ENCODE data around the gene DNMT3A.
A peak's percentile ranks its signal among the peaks of the same experiment; 100 is the strongest.

DNMT3A gene

DNA sequence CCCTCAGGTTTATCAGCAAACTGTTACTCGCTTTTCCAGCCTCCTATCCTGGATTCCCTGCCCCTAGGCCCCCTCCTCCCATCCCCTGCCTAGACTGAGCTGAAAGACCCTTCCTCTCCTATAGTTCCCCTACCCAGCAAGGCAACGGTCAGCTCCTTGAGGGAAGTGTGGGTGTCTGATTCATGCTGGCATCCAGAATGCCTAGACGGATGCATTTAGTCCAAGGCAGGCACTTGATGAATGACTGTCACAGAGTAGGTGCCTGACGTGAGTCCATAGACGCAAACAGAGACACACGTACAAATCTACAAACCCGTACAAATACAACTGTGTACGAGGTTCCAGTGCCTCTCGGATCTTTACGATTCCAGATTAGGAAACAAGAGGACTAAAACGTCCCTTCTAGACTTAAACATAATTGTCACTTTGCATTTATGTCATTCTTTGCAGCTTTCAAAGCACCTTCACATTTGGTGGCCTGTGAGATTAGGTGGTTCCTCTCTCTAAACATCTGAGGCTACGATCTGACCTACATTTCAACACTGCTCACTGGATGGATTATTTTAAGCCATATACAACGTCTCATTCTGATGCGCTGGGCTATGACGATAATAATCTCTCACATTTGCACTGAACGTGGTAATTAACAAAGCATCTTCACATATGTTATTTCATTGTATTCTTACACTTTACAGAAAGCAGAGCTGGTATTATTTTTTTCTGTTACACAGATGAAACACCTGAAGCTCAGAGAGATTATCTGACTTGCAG, 36.7 kb downstream of the DNMT3A start:
- no peak for DNase-seq (ENCODE audit: low spot score)

DNA sequence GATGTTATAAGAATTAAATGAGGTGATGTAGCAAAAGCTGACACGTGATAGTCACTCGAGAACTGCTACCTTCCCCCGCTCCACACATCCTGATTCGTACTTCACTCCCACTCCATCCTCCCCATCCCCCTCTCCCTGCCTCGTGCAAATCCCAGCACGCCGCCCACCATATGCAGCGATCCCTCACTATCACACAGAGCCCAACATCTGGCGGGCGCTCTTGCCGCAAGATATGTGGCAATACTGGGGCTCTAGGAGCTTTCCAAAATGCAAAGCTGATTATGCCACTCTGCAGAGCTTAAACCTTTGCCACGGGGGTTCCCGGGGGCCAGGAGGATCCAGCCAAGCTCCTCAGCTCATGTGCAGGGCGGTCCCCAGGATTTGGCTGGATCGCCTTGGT, 37.4 kb downstream of the DNMT3A start:
- DNase-seq (ENCODE audit: low spot score): no peak

DNA sequence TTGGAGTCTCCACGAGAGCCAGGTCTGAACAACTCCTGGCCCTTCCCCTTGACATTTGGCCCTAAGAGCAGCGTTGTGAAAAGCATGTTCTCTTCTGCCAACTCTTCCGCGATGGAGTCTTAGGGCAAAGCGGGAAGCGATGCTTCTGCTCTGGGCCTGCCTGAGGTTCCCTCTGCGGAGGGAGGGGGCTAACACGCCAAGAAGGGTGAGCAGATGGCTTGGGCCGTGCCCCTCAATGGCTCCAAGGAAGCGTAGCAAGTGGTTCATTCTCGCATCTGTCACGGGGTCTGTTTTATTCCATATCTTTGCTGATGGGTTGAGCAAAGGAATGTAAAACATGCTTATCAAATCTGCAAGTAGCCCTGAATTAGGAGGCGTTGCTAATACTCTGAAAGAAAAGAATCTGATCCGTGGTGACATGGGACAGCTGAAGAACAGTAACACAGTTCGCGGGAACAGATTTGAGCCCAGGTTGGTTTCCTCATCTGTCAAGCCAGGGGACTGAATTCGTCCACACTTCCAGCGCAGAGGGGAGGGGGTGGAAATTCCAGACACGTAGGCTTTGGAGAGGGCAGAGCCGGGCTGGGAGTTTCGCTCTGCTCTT, 38.0 kb downstream of the DNMT3A start:
- no peak for DNase-seq (ENCODE audit: low spot score)

DNA sequence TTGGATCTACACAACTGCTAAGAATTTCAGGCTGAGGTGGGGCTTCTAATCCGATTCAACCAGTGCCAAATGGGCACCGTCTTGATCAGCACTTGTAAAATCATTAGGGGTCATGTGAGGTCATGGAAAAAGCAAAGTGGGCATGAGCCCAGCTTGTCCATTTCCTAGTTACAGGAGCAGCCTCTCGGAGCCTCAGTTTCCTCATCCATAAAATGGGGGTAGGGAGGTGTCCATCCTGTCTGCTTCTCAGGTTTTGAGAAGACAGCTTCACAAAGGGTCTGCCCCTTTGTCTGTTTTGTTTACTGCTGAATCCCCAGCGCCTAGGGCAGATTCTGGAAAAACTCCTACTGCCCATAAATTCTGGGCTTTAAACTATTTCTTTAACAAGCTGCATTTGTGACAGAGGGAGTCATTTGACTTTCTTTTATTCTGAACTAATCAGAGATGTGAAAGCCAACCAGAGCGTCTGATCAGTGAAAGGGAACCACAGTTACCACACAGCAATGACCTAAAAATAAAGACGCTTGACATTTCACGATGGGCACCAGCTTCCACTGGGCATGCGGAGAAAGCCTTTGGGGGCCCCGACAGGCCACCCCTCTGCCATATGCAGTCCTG, 38.9 kb downstream of the DNMT3A start:
- no peak for DNase-seq (ENCODE audit: low spot score)

DNA sequence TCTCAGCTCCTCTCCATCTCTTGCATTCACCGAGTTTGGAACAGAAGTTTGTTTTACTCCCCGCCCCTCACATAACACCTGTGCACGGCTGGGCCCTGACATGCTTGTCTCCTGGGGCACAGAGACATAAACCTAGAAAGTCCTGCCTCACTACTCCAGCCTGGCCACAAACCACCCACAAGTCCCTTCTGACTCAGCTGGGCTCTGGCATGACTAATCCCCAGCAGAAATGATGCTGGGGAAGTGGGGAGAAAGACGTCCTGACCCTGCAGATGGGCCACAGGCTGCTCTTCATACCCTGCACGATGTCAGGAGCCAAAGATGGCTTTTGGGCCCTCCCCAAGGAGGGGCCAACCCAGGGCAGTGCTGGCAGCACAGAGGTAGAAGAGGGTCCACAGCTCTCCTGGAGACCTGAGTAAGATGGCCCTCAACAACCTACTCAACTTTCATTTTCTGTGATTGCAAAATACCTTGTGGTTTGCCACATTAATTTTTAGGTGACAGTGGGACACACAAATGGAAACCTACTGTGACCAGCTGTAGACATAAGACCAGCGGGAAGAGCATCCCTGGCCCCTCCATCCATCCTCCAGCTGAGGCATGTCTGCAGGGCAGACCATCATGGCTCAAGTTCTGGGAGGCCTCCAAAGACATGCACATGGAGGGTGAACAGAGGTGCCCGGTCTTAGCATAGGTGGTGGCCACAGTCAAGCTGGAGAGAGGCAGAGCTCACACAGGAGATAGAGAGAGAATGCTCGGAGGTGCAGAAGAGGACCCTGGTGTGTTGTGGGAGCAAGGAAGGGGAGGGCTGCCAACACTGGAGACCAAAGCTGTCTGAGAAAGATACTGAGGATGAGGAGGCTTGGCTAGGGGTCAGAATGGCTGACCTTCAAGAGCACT, 40.0 kb downstream of the DNMT3A start:
- DNase-seq (ENCODE audit: low spot score): peak; percentile 86

DNA sequence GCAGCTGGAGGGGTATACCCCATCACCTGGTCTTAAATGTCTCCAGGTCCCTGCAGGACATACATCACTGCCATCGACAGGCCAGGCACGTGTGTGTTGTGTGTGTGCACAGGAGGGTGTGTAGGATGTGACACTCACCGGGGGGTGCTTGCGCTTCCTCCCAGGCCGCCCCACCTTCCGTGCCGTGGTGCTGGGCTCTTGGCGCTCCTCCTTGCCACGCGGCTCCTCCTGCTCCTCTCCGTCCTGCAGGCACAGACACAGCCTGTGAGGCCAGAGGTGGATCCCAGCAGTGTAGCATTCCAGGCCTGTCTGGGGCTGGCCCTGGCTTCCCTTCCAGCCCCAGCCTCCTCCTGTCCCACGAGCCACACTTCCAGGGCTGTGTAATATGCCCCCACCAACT, 41.7 kb downstream of the DNMT3A start:
- DNase-seq (ENCODE audit: low spot score): no peak

DNA sequence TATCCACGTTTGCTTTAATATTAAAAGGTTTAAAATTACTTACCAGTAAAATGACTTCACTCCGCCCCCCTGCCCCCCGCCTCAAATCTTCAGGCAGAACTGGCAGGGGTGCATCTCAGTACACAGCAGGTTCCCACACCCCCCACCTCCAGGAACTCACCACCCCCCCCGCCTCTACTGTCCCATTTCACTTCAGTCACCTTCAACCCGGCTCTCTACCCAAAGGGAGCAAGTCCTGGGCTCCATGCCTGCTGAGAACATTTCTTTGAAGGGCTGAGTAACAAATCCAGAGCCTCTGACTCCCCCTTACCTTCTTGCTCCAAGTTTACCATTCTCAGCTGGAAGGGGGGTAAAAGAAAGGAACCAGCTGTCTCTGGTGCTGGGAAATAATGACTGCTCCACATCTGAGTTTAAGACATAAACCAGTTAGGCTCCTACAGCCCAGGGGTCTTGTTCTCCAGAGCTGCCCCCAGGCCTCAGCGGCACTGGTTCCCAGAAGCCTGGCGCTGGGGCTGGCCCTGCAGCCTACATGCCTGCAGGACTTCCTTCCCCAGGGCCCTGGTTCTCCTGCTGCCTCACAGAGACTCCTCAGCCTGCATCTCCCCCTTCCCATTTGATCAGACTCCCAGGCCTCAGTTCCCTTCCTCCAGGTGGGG, 42.8 kb downstream of the DNMT3A start:
- no peak for DNase-seq (ENCODE audit: low spot score)

DNA sequence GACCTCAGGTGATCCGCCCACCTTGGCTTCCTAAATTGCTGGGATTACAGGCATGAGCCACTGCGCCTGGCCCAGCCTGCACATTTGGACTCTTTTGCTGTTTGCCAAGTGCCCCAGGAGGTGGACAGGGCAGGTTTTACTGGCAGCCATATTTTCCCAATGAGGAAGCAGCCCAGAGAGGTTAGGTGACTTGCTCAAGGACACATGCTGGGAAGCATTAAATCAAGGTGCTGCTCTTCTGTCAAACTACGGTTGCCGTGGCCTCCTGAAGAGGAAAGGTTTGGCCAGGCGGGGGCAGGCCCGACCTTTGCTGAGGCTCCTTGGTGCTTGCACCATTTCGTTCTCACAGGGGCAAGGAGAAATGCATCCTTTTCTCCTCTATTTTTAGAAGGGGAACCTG, 44.0 kb downstream of the DNMT3A start:
- DNase-seq (ENCODE audit: low spot score): no peak

DNA sequence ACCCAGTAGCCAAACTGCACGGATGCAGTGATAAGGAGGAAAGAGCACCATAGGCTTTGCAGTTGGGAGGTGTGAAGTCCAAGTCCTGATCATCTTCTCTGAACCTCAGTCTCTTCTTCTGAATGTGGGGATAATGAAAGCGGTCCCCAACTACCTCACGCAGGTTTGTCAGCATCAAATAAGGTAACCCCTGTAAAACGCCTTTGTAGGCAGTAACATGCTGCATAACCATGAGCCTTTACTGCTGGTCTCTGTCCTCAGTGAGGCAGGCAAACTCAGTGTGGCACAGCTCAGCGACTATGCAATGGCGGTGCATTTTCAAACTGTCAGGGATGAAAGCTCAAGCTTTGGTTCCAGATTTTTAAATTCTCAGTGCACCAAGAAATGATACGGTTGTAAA, 46.1 kb downstream of the DNMT3A start:
- no peak for DNase-seq (ENCODE audit: low spot score)

DNA sequence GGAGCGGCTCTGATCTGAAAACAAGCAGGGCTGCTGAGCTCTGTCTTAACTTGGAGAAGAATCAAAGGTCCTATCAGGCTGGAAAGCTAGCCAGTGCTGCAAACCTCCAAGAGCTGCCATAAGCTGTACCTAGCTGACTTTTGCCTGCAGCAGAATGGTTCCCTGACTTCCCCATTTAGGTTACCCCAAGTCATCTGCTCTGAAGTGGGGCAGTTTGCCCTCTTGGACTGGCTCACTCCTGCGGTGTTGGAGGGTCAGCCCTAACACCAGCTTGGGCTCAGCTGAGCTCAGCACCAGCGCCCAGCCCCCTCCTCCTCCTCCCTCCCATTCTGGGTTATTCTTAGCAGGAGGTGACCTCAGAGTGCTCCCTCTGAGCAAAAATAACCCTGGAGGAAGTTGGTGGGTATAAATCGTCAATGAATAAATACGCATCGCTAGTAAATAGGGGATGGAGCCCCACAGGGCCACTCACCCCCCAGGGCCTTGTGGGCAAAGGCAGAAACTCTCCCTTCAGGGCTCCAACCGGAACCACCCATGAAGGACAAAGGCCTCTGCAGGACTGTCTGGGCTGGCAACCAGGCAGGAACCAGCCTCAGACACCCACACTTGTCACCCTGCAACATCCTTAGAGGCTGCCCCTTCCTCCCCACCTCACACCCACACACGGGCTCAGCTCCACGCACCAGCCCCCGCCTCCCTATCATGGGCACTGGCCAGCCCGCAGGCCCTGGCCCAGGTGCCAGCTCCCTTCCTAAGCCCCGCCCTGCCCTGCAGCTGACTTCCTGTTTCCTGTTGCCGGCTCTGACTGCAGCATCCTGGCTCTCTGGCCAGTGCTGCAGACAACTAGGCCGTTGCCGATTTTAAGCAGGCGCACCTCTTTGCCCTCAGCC, 46.9 kb downstream of the DNMT3A start:
- peak; percentile 64 for DNase-seq (ENCODE audit: low spot score)

DNA sequence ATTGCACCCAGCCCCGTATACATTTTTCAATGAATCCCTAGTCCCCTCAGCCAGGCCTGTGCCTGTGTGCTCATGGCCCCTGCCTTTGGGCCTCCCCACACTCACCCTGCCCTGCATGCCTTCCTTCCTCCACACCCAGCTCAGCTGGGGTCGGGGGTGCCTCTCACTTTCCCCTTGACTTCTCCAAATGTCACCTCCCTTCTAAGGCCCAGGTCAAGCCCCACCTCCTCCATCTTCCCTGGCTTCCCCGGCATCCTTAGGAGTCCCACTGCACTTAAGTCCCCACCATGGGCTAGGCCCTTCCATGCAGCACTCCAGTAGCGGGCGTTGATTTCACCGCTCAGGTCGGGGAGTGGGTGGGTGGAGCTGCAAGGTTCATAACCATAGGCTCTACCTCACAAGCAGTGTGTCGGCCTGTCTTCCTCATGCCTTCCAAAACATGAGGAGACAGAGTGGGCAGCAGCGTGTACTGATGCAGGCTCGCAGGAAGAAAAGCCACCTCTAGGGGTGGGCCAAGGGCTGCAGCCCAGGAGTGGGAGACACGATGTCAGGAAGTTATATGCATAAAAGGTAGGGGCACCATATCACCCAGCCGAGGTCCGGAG, 47.7 kb downstream of the DNMT3A start:
- no peak for DNase-seq (ENCODE audit: low spot score)

DNA sequence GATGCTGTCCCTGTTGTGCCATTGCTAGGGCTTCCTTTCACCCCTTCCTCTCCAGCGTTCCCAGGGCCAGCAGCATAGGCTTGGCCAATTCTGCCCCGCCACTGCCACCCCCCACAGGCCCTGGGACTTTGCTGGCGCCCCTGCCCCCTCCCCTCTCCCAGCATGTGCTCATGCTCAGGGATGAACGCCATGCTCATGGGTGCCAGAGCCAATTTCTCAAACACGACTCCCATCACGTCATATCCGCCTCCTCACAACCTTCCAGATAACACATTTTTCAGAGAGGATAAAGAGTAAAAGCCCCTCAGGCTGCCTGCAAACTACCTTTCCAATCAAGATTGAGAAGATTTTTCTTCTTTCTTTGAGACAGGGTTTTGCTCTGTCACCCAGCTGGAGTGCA, 48.6 kb downstream of the DNMT3A start:
- DNase-seq (ENCODE audit: low spot score): no peak

DNA sequence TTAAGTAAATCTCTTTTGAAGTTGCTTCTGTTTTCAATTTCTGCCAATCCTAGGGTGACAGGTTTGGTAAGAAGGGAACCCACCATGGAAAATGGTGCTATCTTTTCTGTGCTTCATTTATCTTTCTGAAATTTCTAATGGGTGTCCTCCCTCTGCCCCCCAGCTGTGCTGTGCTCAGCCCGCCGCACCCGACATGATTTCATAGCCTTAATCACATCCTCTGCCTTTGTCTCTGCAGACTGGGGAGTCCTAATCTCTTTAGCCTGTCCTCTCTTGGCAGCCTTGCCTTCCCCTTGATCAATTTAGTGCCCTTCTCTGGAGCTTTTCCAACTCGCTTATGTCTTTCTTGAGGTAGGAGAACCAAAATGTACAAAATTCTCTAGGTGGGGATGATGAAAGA, 49.3 kb downstream of the DNMT3A start:
- DNase-seq (ENCODE audit: low spot score): no peak

DNA sequence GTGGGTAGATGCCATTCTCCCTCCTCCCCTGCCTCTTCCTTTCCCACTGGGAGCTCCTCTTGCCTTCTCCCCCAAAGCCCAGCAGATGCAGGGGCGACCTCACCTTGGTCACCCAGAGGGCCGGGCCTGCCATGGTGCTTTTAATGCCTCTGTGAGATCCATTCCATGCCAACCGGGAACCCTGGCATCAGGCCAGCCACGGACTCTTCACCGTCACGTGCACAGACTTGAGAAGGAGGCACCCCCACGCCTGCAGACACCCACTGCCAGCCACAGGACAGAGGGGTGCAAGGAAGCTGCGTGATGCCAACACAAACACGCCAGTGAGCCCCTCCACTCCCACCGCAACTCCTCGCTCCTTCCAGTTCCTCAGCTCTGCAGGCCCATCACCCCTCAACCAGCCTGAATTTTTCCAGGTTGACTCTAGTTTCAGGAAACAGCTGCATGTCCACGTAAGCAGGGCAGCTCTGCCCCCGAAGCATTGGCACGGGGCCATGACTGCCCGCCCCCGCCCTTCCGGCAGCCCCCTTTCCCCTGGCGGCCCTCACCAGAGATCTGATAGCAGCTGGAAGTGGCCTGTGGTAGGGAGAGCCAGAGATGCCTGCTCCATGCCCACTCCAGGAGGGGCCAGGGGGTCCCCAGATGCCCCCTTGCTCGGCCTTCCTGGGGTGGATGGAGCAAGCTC, 50.8 kb downstream of the DNMT3A start:
- no peak for DNase-seq (ENCODE audit: low spot score)

DNA sequence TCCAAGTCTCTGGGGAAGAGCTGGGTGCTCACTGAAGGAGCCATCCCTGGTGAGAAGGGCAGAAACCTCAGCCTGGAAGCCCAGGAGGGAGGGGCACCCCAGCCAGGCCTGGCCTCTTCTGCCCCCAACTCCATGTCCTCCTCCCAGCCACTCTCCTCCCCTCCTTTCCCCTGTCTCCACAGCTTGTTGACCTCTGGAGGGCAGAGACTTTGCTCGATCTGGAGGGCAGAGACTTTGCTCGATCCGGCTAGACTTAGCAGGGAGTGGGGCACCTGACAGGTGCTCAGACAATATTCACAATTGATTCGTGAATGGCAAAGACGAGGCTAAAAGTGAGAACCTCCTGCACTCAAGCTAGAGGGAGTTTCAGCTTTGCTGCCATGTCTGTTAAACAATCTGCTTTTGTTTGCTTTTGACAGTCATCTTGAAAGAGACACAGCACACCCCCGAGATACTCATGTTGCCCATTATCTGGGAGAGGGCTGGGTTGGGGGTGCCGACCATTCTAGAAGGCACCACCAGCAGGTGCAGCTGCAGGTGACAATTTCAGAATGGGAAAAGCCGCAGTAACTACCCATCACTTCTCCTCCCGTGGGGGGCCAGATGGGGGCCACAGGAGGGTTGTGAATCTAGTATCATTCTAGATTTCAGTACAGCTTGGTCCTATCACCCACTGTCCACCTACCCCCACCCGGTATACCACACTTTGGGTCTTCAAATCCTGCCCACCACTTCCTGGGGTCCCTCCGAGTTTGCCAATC, 54.8 kb downstream of the DNMT3A start:
- DNase-seq (ENCODE audit: low spot score): no peak

DNA sequence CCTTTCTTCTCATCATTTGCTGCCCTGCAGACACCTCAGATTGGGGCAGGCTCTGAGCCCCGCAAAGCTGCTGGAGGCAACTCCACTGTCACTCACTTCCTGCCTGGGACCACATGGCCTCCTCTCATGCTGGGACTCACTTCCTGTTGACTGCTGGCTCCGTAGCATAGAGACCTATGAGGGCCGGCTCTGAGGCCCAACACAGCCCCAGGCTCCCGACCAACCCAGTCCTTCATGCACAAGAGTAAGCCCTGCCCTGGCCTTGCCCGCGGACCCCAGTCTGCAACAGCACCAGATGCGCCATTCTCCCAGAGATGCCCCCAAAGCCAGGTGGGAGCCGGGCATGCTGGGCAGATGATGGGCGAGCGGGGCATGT, 55.7 kb downstream of the DNMT3A start:
- no peak for DNase-seq (ENCODE audit: low spot score)

DNA sequence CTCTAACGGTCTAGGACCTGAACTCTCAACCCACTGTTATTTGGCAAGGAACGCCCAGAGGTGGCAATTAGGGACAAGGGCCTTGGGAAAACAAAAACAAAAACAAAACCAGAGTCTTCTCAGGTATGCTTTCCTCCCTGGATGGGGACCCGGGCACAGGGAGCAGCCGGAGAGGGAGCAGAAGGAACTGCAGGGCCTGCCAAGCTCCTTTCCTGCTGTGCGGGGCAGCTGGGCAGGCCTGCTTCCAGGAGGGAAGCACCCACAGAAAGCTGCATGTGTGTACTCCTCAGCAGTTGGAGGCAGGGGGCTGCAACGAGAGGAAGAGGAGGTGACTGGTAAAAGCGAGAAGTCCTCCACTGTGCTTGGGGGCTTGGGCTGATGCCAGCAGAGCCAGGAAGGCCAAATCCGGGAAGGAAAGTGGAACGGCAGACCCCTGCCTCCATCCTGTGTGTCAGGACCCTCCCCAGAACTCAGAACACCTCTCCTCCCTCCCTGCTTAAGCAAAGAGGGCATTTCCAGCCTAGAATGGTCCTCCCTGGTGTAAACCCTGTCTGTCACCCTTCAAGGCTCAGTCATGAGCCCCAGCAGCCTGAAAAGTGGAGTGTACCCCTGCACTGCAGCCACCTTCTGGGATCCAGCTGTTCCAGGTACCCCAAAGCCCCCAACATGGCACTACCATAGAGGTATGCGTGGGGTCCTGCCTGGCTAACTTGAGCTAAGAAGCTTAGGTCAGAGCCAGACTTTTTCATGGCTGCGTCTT, 56.3 kb downstream of the DNMT3A start:
- DNase-seq (ENCODE audit: low spot score): no peak

DNA sequence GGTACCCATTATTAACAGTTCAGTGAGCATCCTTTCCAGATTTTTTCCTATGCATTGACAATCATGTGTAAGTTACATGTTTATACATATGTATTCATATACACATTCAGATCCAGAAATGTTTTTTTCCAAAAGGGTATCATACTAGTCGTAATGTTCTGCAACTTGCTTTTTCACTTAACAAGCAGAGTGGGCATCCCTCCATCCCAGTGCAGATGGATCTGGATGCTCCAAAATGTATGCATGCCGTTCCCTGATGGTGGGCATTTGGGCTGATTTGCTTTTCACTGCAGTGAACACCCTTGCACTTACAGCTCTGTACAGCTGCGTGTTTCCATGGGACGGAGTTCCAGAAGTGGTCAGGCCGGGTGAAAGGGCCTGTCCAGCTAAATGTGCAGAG, 57.0 kb downstream of the DNMT3A start:
- DNase-seq (ENCODE audit: low spot score): no peak
